Subcutaneous adipose tissue (tissue), 4 donors: ENCODE data around the gene GUCA1A. TPM values are rescaled to one million over a fixed set of nuclear protein-coding genes. Genes with fewer than 3 reads are reported as not detected.

Experiments used
- CTCF ChIP-seq: fragments of 450-650 bp; IDR thresholded peaks from one replicate; pipeline ENCODE4 v1.5.1; 2016; ENCODE audit warnings: low read depth, mild to moderate bottlenecking, control low read depth, antibody characterized with exemption, moderate library complexity
- total RNA-seq, 4 donors: library from RNA; depleted of rRNA; stranded (reverse); fragments of >200 nt; gene quantifications; one replicate each; pipeline ENCODE4 v1.1.0, GENCODE V29; 2016

Gene GUCA1A
- total RNA-seq, 4 donors from 2014 or later = not detected

DNA sequence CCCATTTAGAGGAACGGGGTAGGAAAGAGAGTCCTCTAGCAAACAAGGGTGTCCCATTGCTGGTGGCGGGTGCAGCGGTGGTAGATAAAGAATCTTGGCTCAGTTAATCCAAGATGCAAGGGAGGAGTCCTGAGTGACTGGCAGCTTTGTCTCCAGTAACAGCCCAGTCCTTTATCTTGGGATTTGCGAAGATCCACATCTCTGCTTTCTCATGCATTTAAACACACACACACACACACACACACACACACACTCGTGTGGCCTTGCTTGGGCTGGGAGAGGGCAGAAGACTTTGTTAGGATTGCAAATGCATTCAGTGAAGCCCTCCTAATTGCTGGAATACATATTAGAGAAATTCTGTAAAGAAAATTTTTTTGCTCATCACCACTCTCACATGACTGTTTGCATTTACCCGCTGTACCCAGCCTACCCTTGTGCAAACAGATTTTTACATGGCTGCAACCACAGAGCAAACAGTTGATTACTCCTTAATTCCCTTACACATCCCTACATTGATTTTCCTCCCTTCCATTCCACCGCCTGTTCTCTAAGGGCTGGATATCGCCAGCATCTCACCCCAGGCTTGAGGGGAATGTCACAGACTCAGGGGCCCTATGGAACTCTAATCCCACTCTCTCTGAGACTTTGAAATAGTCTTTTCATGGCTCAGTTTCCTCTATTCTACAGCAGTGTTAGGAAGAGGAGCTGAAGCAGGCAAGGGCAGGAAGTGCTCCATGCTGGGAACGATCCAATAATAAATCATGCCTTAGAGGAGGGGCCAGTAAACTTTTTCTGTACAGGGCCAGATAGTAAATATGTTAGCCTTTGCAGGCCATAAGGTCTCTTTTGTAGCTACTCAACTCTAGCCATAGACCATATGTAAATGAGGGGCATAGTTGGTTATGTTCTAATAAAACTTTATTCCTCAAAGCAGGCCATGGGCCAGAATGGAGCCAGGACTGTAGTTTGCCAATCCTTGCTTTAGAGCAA, 34.2 kb upstream of the GUCA1A start:
- TF ChIP-seq CTCF = no peak

DNA sequence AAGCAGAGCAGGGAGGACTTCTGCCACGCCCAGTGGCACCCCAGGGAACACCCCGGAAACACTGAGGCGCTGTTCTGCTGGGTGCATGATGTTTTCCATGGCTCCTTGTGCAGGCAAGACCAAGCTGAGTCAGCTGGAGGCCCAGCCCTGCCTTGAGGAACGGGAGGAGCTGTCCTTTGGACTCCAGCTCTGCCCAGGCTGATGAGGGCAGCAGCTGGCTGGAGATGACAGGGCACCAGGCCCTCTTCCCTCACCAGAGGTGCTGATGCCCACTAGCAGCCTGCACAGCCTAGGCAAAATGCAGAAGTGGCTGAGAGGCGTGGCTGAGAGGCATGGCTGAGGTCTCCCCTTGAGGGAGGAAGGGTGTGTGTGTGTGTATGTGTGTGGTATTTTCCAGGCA, 33.1 kb upstream of the GUCA1A start:
- no peak for TF ChIP-seq CTCF

- TF ChIP-seq CTCF = no peak
These were observed 32.2 kb upstream of the GUCA1A start for GRCh38 chr6:42140756-42141602.

- TF ChIP-seq CTCF = no peak
These were observed 31.5 kb upstream of the GUCA1A start for GRCh38 chr6:42141603-42142117.

DNA sequence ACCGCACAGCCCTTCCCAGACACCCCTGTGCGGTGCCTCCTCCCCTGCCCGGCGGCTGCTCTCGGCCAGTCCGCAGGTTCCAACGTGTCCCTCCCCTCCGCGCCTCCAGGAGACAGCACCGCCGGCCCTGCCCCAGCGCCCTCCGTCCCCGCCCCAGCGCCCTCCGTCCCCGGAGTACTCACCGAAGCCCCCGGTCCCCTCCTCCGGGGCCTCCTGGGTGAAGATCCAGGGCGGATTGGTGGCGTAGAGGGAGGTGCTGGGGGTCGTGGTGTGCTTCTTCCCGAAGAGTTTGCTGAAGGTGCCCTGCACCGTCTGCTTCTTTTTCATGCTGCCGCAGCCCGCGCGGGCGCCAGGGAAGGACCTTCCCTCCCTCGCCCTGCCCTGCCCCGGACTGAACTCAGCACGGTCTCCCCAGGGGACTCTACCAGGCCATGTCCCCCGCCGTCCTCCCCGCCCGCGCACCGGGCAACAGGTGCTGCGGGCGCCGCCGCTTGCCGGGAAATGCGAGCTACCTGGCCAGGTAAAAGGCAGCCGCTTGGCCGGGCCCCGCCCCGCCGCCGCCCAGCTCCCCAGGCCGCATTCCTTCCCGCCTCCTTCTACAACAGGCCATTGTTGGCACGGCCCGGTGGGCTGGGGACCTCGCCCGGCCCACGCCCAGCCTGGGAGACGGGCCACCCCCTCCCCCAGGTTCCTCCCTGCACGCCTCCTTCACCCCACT, 30.9 kb upstream of the GUCA1A start, which contains the start of gene C6orf132:
Gene C6orf132, minus strand, starts transcription at position 503 of the 718 bp plus-strand sequence. Its CDS starts 176 bp downstream, at position 327.
- no peak for TF ChIP-seq CTCF

DNA sequence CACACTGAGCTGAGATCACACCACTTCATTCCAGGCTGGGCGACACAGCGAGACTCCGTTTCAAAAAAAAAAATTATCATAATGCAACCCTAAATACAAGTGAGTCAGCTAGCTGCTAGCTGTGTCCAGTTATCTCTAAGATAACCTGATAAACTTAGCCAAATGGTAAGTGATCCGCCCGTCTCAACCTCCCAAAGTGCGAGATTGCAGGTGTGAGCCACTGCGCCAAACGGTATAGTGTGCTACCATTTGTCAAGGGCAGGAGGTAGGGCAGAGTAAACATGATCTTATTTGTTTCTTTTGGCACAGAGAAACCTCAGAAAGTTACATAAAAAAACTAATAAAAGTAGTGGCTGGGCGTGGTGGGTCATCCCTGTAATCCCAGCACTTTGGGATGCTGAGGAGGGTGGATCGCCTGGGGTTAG, 26.0 kb upstream of the GUCA1A start:
- no peak for TF ChIP-seq CTCF
